GM19395 (cell line): ENCODE results near the gene OR51B4.
"Not testable (repeated sequence)": the region's sequence is repeated elsewhere in the genome, so short reads cannot be mapped to it uniquely, and the experiment has no call there.

Experiments used
- ATAC-seq: cut with Tn5 transposase; IDR thresholded peaks from one replicate; pipeline ENCODE4 v1.9.1; 2021; ENCODE audit warnings: mild to moderate bottlenecking, moderate library complexity; ENCODE audit not compliant: unreplicated experiment

Gene OR51B4

GRCh38 chr11:5275369-5276110 lies 26.2 kb downstream of the OR51B4 start:
- no peak for ATAC-seq

- ATAC-seq = no peak
Observed at GRCh38 chr11:5274395-5274794, 27.4 kb downstream of the OR51B4 start.

GRCh38 chr11:5272395-5273017 lies 29.2 kb downstream of the OR51B4 start:
- no peak for ATAC-seq

GRCh38 chr11:5269715-5270147 lies 32.0 kb downstream of the OR51B4 start, which contains the start of gene HBE1:
Gene HBE1, minus strand, starts transcription at chr11:5269945. Its CDS starts 55 bp downstream, at chr11:5269890.
- ATAC-seq = no peak

GRCh38 chr11:5267033-5267563 lies 34.6 kb downstream of the OR51B4 start:
- ATAC-seq = no peak

- no peak for ATAC-seq
Observed at GRCh38 chr11:5266609-5267008, 35.1 kb downstream of the OR51B4 start.

- ATAC-seq = no peak
Observed at GRCh38 chr11:5265832-5266231, 35.9 kb downstream of the OR51B4 start.

- ATAC-seq = no peak
Observed at GRCh38 chr11:5258543-5259262, 43.0 kb downstream of the OR51B4 start.

- ATAC-seq = no peak
Observed at GRCh38 chr11:5257296-5257695, 44.5 kb downstream of the OR51B4 start.

- not testable (repeated sequence) for ATAC-seq
Observed at GRCh38 chr11:5254646-5255413, 46.9 kb downstream of the OR51B4 start, which contains the start of gene HBG2. Gene HBG2, minus strand, starts transcription at chr11:5254781. Its CDS starts 53 bp downstream, at chr11:5254728.

GRCh38 chr11:5254023-5254422 lies 47.7 kb downstream of the OR51B4 start:
- ATAC-seq = not testable (repeated sequence)

GRCh38 chr11:5253440-5253839 lies 48.3 kb downstream of the OR51B4 start:
- not testable (repeated sequence) for ATAC-seq

- no peak for ATAC-seq
Observed at GRCh38 chr11:5252919-5253265, 48.9 kb downstream of the OR51B4 start.

GRCh38 chr11:5252192-5252918 lies 49.4 kb downstream of the OR51B4 start:
- ATAC-seq = no peak

GRCh38 chr11:5251746-5252145 lies 50.0 kb downstream of the OR51B4 start:
- ATAC-seq = no peak
